GM19025 (cell line): ENCODE data around the gene TOP2B.

Experiments used
- ATAC-seq: cut with Tn5 transposase; IDR thresholded peaks from one replicate; pipeline ENCODE4 v1.9.1; 2021; ENCODE audit warnings: mild to moderate bottlenecking, low read depth, moderate library complexity; ENCODE audit not compliant: unreplicated experiment

Gene TOP2B

GRCh38 chr3:25631989-25632388 is 32.7 kb downstream of the TOP2B start:
- no peak for ATAC-seq

GRCh38 chr3:25621087-25621486 is 43.6 kb downstream of the TOP2B start:
- ATAC-seq = no peak

GRCh38 chr3:25620493-25620892 is 44.2 kb downstream of the TOP2B start:
- no peak for ATAC-seq

- ATAC-seq = no peak
Measured at GRCh38 chr3:25619382-25619781, 45.3 kb downstream of the TOP2B start.

- ATAC-seq = no peak
Measured at GRCh38 chr3:25618028-25618427, 46.7 kb downstream of the TOP2B start.

GRCh38 chr3:25611193-25611592 is 53.5 kb downstream of the TOP2B start:
- ATAC-seq = no peak

- ATAC-seq = no peak
Measured at GRCh38 chr3:25610779-25611178, 53.9 kb downstream of the TOP2B start.

GRCh38 chr3:25610167-25610566 is 54.5 kb downstream of the TOP2B start:
- no peak for ATAC-seq

GRCh38 chr3:25604107-25604805 is 60.5 kb downstream of the TOP2B start:
- ATAC-seq = no peak

GRCh38 chr3:25603703-25604102 is 61.0 kb downstream of the TOP2B start:
- ATAC-seq = no peak

- ATAC-seq = no peak
Measured at GRCh38 chr3:25597535-25598101, 67.1 kb downstream of the TOP2B start.

- peak; percentile 36 for ATAC-seq
Measured at GRCh38 chr3:25594007-25594502, 70.7 kb downstream of the TOP2B start.

GRCh38 chr3:25593001-25593400 is 71.7 kb downstream of the TOP2B start:
- no peak for ATAC-seq

- no peak for ATAC-seq
Measured at GRCh38 chr3:25592510-25592968, 72.2 kb downstream of the TOP2B start.

GRCh38 chr3:25589783-25590258 is 74.9 kb downstream of the TOP2B start:
- ATAC-seq = no peak

GRCh38 chr3:25589104-25589782 is 75.5 kb downstream of the TOP2B start:
- no peak for ATAC-seq

- no peak for ATAC-seq
Measured at GRCh38 chr3:25588441-25589103, 76.1 kb downstream of the TOP2B start.

GRCh38 chr3:25587975-25588374 is 76.7 kb downstream of the TOP2B start:
- no peak for ATAC-seq

- no peak for ATAC-seq
Measured at GRCh38 chr3:25587526-25587925, 77.2 kb downstream of the TOP2B start.

- ATAC-seq = no peak
Measured at GRCh38 chr3:25587094-25587493, 77.6 kb downstream of the TOP2B start.

- ATAC-seq = no peak
Measured at GRCh38 chr3:25586553-25586952, 78.2 kb downstream of the TOP2B start.
